Measurements from ENCODE around the gene ASAP3. TPM values are rescaled to one million over a fixed set of nuclear protein-coding genes. Genes with fewer than 3 reads are reported as not detected.

Gene ASAP3
- total and polyA plus RNA-seq, 2 donors (not counting 3 experiments of a cell fraction or from before 2014, with no cell fraction given): 12.5 to 14.2 TPM

- DNase-seq (ENCODE audit: low read depth, low spot score) (no peak), FAIRE-seq (no peak)
- H3K9me3 ChIP-seq (replicated peaks; ENCODE audit: control insufficient read depth, insufficient read depth, low read length): no peaks in the 10 kb centered on the region
- no peaks in the 10 kb centered on the region for H3K36me3 ChIP-seq (ENCODE audit: control insufficient read depth in 2 of 2, extremely low read depth in 1 of 2, insufficient read depth in 2 of 2, low read length in 2 of 2)
- TF ChIP-seq MYC (IDR thresholded peaks at IDR 0.05; ENCODE audit: low read depth, low read length) (no peak), EZH2 (IDR thresholded peaks at IDR 0.05; ENCODE audit: borderline replicate concordance, low read depth, low read length, severe bottlenecking) (no peak), GATA2 (IDR thresholded peaks at IDR 0.05; ENCODE audit: insufficient read depth, insufficient read length, low read depth, low read length) (no peak), MAX (IDR thresholded peaks at IDR 0.05; ENCODE audit: insufficient read depth, insufficient read length) (no peak), JUN (IDR thresholded peaks at IDR 0.05; ENCODE audit: borderline replicate concordance, insufficient read depth, insufficient read length, low read depth) (no peak), POLR2A (IDR thresholded peaks at IDR 0.05; ENCODE audit: low read depth, low read length) (no peak), POLR2AphosphoS5 (IDR thresholded peaks at IDR 0.05; ENCODE audit: insufficient read depth, low read depth, low read length) (no peak), FOS (IDR thresholded peaks at IDR 0.05; ENCODE audit: borderline replicate concordance, insufficient read depth, low read length) (no peak), CTCF (IDR thresholded peaks at IDR 0.05; ENCODE audit: extremely low read depth in 1 of 2, insufficient read depth in 1 of 2, low read depth in 1 of 2, low read length in 2 of 2) (no peak)
- peak overlapping the region; percentile 38 to 74 (median 68) for H3K4me3 ChIP-seq (replicated peaks in 1 of 3; ENCODE audit: insufficient read depth in 1 of 3, low read depth in 1 of 3, low read length in 3 of 3)
- CTCF ChIA-PET: interaction anchor here (0.7 to 16.6 kb wide), 5 partner anchors 11 to 128 kb away, joined by 3 to 192 read pairs (median 4); no protein-coding TSS in a partner anchor
- no peaks in the 10 kb centered on the region for H3K9me1 ChIP-seq (replicated peaks; ENCODE audit: control insufficient read depth, extremely low read depth, insufficient read depth, low read length)
- peak overlapping the region; percentile 92 for H3K4me2 ChIP-seq (ENCODE audit: insufficient read depth, low read length)
- intact Hi-C loops (cut with micrococcal nuclease): loop anchor here (5.0 to 10.0 kb wide), 2 partner anchors 48 to 185 kb away; partner anchors contain the start of genes ASAP3 and HNRNPR
- H3K79me2 ChIP-seq (ENCODE audit: control insufficient read depth, insufficient read depth, low read length): peaks cover 12% of the 10 kb centered on the region
- H2AFZ ChIP-seq (ENCODE audit: low read depth, low read length): peak overlapping the region; percentile 97
- no TSS peak for BruUV-seq (replicated peaks)
- dilution Hi-C loops (cut with MboI; ENCODE audit: extremely low pct_ligation_motif_present, low sequenced_read_pairs): no loop called here
- peaks cover 35% of the 10 kb centered on the region for H3K4me1 ChIP-seq (ENCODE audit: control insufficient read depth, extremely low read depth, insufficient read depth, low read length)
- peak overlapping the region; percentile 73 for H3K27ac ChIP-seq (ENCODE audit: insufficient read depth, low read depth, low read length)
- H4K20me1 ChIP-seq (replicated peaks; ENCODE audit: control insufficient read depth, extremely low read depth, insufficient read depth, low read length): no peaks in the 10 kb centered on the region
- H3K27me3 ChIP-seq (ENCODE audit: control insufficient read depth in 2 of 2, insufficient read depth in 2 of 2, low read length in 2 of 2): no peaks in the 10 kb centered on the region
- H3K9ac ChIP-seq (replicated peaks; ENCODE audit: extremely low read depth, insufficient read depth, low read length): peak overlapping the region; percentile 79
- POLR2A ChIA-PET: no interaction called here
Measured at GRCh38 chr1:23530087-23530746, 46.2 kb upstream of the ASAP3 start.

Data from endothelial cell of umbilical vein (primary cell).